Adipose tissue (tissue), 3 donors: ENCODE results near the gene ZNF277. TPM values are rescaled to one million over a fixed set of nuclear protein-coding genes. Genes with fewer than 3 reads are reported as not detected.
"Not testable (repeated sequence)": the region's sequence is repeated elsewhere in the genome, so short reads cannot be mapped to it uniquely, and the experiment has no call there.

Experiments
- H3K27ac ChIP-seq: one replicate; pipeline ENCODE4 v1.5.1; 2013; ENCODE audit warnings: low read depth, low read length
- WGBS, 3 donors: extraction: QIAGEN DNeasy Blood & Tissue Kit; methylation state at CpG; one replicate each; pipeline ENCODE4 v1.1.7; 2013; 5-methylcytosine and 5-hydroxymethylcytosine counted together
- polyA plus RNA-seq, 3 donors: library from polyadenylated mRNA; stranded (reverse); fragments of 200-250 nt; gene quantifications; one replicate each; pipeline ENCODE4 v1.2.3, GENCODE V29; 2013
- donor health status: healthy with polysubstance abuse.
- donor health status: Bipolar disorder and iron deficiency.
- donor health status: healthy.

The ZNF277 gene
- polyA plus RNA-seq, 3 donors = 10.5 to 18.6 (median 15.0) TPM

DNA sequence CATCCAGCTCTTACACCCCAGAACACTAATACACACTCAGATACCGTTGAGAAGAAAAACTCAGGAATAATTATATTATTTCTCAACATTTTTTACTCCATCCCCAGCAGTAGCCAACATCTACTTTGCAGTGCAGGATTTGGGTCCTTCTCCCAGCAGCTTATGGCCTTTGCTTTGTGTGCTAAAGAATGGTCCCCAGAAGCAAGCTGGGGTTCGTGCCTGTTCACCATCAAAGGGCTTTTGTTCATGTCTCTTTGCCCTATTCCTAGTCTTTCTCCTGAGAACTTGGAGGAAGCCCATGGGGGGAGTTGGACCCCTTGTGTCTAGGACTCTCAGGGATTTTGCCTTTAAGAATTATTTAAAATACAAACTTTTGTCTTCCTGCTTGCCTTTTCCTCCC is 100.4 kb downstream of the ZNF277 start:
- WGBS, 3 donors = 97 to 98% (median 97%) methylated on average over 2 of the region's 2 CpGs
- no peak overlapping the region for H3K27ac ChIP-seq

- H3K27ac ChIP-seq = no peak overlapping the region
- 89 to 97% (median 94%) methylated on average over 3 of the region's 3 CpGs for WGBS, 3 donors
Observed at GRCh38 chr7:112307506-112307905, 101.0 kb downstream of the ZNF277 start.

- 96 to 100% (median 99%) methylated on average over 3 of the region's 3 CpGs for WGBS, 3 donors
Observed at GRCh38 chr7:112308974-112309373, 102.5 kb downstream of the ZNF277 start.

DNA sequence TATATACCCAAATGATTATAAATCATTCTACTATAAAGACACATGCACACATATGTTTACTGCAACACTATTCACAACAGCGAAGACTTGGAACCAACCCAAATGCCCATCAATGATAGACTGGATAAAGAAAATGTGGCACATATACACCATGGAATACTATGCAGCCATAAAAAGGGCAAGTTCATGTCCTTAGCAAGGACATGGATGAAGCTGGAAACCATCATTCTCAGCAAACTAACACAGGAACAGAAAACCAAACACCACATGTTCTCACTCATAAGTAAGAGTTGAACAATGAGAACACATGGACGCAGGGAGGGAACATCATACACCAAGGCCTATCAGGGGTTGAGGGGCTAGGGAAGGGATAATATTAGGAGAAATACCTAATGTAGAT is 110.3 kb downstream of the ZNF277 start:
- WGBS, 3 donors = 91 to 97% (median 92%) methylated on average over 2 of the region's 2 CpGs

More at GRCh38 chr7:112308974-112309373, 102.5 kb downstream of the ZNF277 start:
- no peak overlapping the region for H3K27ac ChIP-seq

DNA sequence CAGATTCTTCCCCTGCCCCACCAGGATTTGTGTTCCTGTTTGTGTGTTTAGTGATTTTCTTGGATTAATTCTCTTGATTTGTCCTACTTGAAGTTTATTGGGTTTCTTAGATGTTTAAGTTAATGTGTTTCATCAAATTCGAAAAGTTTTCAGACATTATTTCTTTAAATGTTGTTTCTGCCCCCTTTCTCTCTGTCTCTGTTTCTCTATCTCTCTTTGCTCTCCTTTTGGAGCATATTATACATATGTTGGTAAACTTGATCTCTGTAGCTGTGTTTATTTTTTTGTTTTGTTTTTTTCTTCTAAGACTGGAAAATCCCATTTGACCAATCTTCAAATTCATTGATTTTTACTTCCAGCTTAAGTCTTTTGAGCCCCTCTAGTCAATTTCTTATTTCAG is 115.6 kb downstream of the ZNF277 start:
- H3K27ac ChIP-seq = no peak overlapping the region
- WGBS, 3 donors = 96 to 100% (median 99%) methylated on average over 1 of the region's 1 CpG

More for the DNA sequence above, 110.3 kb downstream of the ZNF277 start:
- H3K27ac ChIP-seq = not testable (repeated sequence)

- 95 to 100% (median 97%) methylated on average over 1 of the region's 1 CpG for WGBS, 3 donors
- H3K27ac ChIP-seq = no peak overlapping the region
Observed at GRCh38 chr7:112327566-112327965, 121.1 kb downstream of the ZNF277 start.

- H3K27ac ChIP-seq = no peak overlapping the region
- 63 to 81% (median 71%) methylated on average over 1 of the region's 1 CpG for WGBS, 3 donors
Observed at GRCh38 chr7:112331492-112331891, 125.0 kb downstream of the ZNF277 start.

DNA sequence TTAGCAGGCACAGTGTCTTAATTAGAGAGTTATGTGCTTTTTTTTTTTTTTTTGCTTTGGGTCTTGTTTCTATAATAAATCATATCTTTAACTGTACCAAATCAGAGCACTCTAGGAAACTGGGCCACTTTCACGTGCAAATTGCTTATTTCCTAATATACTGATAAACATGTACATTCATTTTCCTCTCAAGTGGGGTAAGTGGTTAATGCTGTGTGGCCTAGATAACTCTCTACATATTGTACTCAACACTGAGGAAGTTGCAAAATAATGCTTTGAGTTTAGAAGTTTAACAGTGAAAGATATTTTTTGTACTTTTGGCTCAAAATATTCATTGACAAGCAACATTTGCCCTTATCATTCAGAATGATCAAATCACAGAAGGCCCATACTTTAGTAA is 127.9 kb downstream of the ZNF277 start:
- H3K27ac ChIP-seq = no peak overlapping the region
- 24 to 66% (median 50%) methylated on average over 1 of the region's 1 CpG for WGBS, 3 donors

DNA sequence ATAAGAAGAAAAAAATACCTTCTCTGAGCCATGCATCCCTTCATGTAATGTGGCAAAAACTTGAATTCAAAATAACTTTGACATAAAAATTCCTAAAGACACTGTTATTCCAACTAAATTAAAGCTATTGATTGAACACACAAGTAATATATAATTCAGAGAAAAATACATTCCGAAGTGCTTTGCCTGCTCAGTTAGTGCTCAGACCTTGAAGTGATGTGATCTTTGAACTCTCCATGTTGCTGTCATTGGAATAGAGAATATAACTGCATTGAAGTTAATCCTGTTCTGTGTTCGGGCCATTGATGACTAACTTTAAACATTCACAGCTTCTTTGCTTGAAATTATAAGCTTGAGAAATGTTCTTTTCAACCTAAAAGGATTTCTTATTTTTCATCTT is 129.8 kb downstream of the ZNF277 start:
- no peak overlapping the region for H3K27ac ChIP-seq
- WGBS, 3 donors = 76 to 97% (median 96%) methylated on average over 2 of the region's 2 CpGs

GRCh38 chr7:112336936-112337576 is 130.6 kb downstream of the ZNF277 start:
- H3K27ac ChIP-seq = no peak overlapping the region
- WGBS, 3 donors = 75 to 81% (median 76%) methylated on average over 8 of the region's 8 CpGs

DNA sequence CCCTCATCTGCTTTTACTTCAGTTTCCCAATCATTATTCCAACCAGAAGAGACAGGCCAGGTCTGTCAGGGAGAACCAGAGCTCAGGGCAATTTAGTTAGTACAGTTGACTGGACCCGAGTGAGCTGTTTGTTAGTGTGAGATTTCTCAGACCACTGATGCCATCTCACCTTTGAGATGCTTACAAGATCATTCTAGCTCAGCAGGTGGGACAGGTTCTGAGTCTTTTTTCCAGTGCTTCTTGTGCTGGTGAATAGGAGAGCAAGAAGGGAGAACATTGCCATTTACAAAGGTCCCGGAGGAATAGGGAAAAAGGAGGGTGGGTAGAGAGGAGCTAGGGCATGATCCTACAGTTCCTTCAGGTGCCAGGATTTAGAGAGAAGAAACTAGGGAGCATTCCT is 131.4 kb downstream of the ZNF277 start:
- 95 to 100% (median 98%) methylated on average over 2 of the region's 2 CpGs for WGBS, 3 donors
- no peak overlapping the region for H3K27ac ChIP-seq

- 87 to 95% (median 92%) methylated on average over 4 of the region's 4 CpGs for WGBS, 3 donors
- no peak overlapping the region for H3K27ac ChIP-seq
Observed at GRCh38 chr7:112338786-112339185, 132.3 kb downstream of the ZNF277 start.

DNA sequence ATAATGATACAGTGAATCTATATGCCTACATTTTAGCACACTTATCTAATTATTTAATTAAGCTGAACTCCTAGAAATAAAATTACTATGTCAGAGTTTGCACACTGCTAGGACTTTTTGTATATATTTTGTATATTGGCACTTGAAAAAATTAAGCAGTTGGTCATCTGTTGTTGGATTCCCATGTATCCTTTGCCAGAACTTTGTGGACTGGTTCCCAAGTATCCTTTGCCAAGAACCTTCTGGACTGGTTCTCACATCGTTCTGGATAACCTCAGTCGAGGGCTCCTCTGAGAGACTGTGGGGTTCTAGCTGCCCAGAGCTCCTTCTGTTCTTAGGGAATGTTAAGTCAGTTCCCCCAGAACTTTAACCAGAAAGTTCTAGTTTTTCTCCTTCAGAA is 135.0 kb downstream of the ZNF277 start:
- WGBS, 3 donors = 31 to 70% (median 67%) methylated on average over 2 of the region's 2 CpGs
- H3K27ac ChIP-seq = no peak overlapping the region

- no peak overlapping the region for H3K27ac ChIP-seq
- WGBS, 3 donors = 62 to 73% (median 69%) methylated on average over 4 of the region's 4 CpGs
Observed at GRCh38 chr7:112346381-112347060, 140.0 kb downstream of the ZNF277 start.

- H3K27ac ChIP-seq = no peak overlapping the region
Observed at GRCh38 chr7:112347088-112347487, 140.6 kb downstream of the ZNF277 start.

DNA sequence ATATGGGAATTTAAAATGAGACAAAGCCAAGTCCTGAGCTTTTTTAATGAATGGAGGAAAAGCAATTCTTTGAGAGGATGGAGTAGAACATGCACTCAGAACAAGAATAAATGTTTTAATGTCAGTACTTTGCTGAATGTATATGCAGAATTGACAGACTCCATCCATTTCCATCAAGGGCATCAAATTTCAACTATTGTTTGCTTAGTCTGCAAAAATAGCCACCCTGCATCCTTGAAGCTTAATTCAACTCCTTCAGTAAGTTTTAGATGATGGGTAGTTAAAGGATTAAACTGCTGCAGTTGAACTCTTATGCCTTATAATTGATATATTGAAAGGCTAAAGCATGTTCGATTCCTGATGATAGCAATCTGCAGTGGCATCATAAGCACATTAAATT is 144.1 kb downstream of the ZNF277 start:
- no peak overlapping the region for H3K27ac ChIP-seq
- 88 to 92% (median 92%) methylated on average over 1 of the region's 1 CpG for WGBS, 3 donors

- WGBS, 3 donors = 65 to 75% (median 72%) methylated on average over 2 of the region's 2 CpGs
Observed at GRCh38 chr7:112356596-112356995, 150.1 kb downstream of the ZNF277 start.

DNA sequence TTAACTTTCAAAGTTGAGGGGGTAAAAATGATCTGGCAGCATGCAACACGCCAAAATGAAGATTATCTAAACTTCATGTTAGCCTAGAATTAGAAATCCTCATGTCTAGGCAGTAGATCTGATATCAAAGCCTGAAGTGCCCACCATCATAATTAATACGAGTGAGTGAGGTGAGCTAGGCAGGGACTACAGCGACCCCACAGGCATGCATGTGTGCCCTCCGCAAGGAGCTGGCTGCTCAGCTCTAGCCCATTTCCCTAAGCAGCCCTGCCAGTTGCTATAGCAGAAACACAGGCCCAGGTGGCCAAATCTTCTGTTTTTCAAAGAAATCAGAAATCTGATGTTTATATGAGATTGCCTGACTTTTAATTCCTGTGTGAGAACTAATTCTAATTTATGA is 150.6 kb downstream of the ZNF277 start:
- whole genome bisulfite sequencing, 3 donors = 70 to 81% (median 78%) methylated on average over 4 of the region's 4 CpGs
- no peak overlapping the region for H3K27ac ChIP-seq

More at GRCh38 chr7:112356596-112356995, 150.1 kb downstream of the ZNF277 start:
- H3K27ac ChIP-seq = no peak overlapping the region

GRCh38 chr7:112358513-112358912 is 152.0 kb downstream of the ZNF277 start:
- H3K27ac ChIP-seq = no peak overlapping the region

GRCh38 chr7:112359086-112359485 is 152.6 kb downstream of the ZNF277 start:
- no peak overlapping the region for H3K27ac ChIP-seq
